Endothelial cell of hepatic sinusoid (primary cell): ENCODE data around the gene C1orf94.

ENCODE experiments used
- in situ Hi-C: cut with HindIII; loops from 2 replicates; pipeline ENCODE4 v1.10.0; 2017; ENCODE audit warnings: low sequenced_read_pairs

C1orf94 gene, protein sequence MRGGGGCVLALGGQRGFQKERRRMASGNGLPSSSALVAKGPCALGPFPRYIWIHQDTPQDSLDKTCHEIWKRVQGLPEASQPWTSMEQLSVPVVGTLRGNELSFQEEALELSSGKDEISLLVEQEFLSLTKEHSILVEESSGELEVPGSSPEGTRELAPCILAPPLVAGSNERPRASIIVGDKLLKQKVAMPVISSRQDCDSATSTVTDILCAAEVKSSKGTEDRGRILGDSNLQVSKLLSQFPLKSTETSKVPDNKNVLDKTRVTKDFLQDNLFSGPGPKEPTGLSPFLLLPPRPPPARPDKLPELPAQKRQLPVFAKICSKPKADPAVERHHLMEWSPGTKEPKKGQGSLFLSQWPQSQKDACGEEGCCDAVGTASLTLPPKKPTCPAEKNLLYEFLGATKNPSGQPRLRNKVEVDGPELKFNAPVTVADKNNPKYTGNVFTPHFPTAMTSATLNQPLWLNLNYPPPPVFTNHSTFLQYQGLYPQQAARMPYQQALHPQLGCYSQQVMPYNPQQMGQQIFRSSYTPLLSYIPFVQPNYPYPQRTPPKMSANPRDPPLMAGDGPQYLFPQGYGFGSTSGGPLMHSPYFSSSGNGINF

DNA sequence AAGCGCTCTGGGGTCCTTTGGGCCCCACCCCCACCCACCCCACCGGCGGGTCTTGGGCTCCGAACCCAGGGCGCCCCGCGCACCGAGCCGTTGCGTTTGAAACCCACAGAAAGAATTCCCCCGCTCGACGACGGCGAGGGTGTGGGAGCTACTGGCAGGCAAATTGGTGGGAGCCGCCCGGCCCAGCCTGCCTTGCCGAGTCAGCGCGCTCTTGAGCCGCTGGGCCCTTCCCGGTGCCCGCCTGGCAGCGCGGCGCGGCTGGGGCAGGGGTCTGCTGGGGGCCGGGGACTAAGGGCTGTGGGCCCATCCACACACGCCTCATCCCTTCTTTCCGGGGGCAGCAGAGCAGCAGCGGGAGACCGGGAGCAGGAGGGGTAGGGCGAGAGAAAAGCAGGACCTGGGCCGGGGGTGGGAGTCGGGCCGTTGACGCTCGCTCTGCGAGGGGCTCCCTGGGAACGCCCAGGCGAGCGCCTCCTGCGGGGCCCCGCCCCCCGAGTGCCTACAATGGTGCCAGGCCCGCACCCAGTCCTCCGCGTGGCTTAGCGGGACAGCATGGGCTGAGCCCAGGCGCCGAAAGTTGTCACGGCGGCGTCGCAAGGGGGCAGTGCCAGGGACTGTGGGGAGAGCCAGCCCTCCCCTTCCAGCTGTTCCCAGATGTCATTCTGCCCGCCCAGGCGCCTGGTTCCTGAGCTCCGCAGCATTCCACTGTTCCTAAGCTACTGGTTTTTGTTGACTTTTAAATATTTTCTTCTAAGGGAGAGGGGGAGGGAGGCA, at the start of gene C1orf94:
Gene C1orf94 (plus strand): TSS at position 78 of the 774 bp plus-strand sequence. CDS start 883 bp downstream, outside the sequence.
- in situ Hi-C loops: no loop called here

DNA sequence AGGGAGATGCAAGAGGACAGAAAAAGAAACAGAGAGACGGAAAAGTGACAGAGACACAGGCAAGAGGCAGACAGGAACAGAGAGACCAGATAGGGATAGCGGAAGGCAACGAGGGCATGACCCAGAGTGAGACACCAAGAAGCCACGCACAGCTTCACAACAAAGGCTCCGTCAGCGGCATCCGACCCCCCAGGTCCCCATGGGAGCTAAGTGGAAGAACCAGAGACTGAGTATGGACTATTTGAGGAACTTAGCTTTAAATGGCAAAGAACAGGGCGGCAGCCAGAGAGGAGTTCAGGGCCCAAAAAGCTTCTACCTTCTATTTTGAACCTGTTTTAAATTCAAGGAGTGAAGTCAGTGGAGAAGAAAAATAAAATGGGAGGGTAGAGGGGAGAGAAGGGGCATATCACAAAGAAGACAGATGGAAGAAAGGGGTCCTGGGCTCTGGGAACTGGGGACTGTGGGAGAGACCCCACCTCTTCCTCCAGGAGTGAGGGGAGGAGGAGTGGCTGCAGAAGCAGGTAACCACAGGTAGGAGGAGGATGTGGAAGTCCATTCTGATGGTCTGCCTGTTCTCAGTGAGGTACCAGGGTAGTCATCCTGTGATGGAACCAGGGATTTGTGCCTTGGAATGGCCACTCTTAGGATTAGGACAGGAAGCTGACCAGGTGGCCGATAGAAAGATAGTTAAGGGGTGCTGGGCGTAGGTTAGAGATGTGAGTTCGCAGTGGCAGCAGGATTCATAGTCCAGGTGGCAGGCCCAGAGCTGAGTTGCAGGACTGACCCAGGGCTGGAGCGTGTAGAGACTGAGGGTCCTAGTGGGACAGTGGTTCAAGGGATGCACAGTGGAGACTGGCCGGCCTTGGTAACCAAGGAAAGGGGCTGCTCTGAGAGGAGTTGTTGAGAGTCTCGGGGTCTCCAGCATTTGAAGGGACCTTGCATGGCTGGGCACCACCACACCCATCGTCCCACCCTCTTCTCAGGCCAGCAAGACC, 49.4 kb upstream of the C1orf94 start:
- in situ Hi-C loops: no loop called here

DNA sequence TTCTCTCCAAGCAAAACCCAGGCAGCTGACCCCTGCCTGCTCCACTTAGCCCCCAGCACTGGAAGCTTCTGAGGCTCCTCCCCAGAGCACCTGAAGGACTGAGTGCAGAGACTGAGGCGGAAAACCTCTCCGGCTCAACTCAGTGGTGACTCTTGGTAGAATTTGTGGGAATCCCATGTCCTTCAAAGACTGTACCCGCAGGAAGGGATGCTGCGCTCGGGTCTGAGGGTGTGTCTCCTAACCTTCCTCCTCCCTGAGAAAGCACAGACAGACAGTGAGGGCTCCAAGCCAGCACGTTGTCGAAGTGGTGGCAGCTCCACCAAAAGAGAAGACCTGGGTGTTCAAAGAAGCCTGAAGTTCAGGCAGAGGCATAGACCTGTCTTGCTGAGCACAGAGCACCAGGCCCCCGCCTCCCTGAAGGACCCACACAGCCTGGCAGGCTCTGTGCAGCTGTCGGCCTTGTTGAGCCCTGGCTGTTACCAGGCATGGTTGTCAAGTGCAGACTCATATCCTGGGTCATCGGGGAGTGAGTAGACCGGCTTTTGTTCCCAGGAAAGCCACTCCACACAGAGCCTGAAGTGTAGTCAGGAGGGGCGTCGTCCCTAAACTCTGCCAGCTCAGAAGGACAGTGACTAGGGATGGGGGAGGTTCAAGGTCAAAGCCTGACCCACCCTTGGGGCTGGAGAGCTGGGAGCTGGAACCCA, 48.4 kb upstream of the C1orf94 start:
- in situ Hi-C loops: no loop called here

DNA sequence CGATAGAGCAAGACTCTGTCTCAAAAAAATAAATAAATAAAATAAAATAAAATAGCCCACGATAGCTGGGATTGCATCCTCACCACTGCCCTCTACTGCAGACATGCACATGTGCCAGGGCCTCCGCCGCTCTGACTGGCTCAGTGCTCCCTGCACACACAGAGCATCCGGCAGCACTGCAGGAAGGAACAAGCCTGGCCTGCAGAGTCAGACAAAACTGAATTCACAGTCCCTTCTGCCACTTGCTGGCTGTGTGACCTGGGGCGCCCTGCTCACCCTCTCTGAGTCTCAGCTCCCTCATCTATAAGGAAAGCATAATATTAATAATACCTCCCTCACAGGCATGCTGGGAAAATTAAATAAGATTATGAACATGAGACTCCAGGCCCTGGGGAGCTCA, 47.1 kb upstream of the C1orf94 start:
- in situ Hi-C loops: no loop called here

DNA sequence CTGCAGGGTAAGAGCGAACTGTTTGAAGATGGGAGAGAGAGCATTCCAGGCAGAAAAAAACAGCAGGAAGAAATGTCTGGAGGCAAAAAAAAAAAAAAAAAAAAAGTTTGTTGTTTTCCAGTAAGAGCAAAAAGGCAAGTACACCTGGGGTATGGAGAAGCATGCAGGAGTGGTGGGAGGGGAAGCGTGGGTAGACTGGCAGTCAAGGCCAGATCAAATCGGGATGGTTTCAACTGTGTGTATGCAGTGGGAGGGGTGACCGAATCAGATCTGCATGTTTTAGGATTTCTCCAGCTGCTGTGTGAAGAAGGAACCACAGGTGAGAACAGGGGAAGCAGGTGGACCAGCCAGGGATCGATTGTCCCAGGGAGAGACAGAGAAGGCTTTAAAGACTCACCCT, 46.4 kb upstream of the C1orf94 start:
- in situ Hi-C loops: no loop called here

DNA sequence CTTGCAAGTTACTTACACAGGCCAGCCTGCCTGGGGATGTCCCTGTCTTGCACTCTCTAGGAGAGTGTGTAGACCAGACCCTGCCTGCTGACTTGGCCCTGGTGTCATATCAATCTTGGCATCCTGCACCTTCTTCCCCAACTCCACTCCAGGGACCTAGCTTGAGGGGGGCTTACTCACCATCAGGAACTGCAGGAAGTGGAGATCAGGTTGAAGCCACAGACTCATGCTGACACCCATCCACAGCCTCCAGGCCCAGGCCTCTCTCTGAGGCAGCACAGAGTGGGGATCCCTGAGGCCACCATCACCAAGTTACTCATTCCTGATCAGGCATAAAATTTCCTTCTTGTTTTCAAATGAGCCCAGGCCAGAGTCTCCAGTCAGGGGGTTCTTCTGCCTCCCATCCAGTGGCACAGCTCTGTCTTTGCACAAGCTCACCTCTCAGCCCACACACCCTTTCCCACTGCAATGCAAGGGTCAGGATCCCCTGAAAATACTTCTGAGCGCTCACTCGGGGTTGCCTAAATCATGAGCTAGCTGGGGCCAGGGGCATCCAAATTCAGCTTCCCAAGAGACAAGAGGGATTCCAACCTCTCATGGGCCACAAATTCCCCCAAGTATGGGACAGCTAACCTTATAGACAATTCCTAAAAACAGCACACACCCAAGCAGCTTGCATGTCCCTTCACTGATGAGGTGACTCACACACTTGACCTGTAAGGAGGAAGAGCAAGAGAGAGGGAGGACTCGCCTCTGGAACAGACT, 45.1 kb upstream of the C1orf94 start:
- in situ Hi-C loops: no loop called here

DNA sequence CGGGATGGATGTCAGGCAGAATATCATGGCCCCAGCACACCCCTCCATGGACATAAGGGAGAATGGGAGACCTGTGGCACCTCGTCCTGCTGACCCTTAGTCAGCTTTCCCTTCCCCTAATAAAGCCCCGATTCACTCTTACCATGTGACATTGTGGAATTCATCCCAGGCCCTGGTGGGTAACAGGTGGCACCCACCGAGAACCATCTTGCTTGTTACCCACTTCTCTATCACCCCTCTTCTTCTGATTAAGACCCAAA, 44.6 kb upstream of the C1orf94 start:
- in situ Hi-C loops: no loop called here

DNA sequence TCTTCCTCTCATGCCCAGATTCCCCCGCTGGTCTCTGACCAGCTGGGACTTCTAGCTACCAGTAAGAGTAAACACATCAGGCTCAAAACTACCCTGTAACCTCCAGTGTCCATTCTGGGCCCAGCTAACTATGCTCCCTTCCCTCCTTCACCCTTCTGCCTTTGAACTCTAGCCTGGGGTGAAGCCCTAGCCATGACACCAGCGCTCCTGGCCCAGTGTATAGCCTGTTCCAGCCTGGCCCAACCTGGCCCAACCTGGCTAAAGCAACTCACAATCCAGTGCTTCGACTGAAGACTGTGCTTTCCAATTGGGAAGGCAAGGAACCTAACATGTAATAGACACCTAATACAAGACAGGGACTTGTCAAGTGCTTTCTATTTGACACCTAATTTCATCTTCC, 39.3 kb upstream of the C1orf94 start:
- in situ Hi-C loops: no loop called here

DNA sequence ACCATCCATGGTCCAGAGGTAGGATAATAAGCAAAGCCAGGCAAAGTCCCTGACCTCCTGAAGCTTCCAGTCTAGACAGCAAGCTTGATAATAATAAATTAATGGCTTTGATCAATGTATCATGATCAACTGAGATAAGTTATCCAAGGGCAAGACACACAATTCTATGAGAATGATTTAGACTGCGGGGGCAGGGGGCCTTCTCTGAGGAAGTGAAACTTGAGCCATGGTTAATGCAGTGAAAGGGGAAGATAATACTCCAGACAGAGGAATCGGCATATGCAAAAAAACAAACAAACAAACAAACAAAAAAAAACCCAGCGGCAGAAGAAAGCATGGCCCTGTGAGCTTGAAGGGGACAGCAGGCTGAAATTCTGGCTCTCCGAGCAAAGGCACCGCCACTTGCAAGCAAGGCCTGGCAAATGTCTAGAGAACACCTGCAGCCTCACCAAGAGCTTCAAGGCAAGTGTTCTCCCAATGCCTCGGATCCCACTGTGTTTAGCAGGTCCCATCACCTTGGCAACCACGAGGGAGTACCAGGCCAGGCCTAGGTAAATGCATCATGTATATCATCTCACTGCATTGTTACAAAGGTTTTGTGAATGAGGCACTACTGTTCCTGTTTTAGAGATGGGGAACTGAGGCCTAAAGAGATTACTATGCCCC, 36.6 kb upstream of the C1orf94 start:
- in situ Hi-C loops: no loop called here

DNA sequence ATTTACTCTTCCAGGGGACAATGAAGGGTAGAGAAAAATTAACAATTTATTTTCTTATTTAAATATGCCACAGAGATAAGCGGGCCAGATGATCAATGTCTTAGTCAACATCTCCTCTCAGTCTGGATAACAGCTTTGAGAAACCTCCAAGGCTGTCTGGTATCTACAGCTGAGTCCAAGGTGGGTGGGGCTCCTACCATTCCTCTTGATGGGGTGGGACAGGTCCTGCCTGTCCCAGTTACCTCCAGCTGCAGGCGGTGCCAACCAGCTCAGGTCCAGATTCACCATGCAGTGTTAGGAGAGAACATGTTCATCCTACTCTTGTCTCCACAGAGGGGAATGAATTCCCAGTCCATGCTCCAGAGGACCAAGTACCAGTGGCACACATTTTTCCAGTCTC, 32.7 kb upstream of the C1orf94 start:
- in situ Hi-C loops: no loop called here

DNA sequence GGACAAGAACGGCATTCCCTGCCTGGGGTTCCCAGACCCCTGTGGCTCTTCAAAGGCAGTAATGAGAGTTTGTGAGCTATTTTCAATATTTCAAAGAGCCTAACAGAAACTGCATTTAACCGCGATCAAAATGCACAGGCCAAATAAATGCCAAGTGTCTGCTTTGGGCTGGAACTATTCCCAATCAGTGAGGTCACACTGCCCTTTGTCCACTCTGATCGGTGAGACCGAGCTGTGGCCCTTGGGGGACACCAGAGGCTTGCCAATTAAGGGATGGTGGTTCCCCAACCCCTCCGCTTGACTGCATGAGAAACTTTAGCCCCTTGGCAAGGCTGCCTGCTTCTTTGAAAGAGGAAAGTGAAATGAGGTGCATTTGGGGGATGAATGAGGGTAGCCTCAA, 31.9 kb upstream of the C1orf94 start:
- in situ Hi-C loops: no loop called here

DNA sequence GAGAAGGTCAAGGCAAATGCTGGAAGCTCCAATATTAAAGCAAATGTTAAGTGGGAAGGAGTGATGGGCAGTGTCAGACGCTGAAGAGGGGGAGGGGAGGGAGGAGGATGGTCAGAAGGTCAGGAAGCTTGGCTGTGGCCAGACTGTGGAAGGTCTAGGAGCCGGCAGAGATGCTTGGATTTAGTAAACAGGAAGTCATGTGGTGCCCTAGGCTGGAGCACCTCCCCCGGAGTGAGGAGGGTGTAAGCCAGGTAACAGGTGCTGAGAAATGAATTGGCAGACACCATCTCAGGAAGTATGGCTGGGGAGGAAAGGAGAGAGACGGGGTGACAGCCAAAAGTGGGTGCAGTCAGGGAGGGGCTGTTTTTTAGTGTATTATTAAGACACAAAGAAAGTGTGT, 29.4 kb upstream of the C1orf94 start:
- in situ Hi-C loops: no loop called here

DNA sequence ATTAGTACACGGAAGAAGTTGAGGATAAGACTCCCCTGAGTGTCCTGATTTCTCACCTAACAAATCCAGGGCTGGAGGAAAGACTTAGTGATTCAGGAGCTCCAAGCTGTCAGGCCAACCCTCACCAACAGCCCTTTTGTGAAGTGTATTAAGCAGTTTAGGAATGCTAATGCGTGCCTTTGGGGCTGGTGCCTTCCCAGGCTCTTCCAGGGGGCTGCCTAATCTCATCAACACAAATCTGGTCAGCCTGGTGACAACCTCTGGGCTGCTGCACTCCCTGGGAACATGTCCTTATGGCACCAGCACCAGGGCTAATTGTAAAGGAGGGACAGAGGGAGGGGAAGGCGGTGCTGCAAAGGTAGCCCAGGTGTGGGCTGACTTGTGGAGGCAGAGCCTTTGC, 27.2 kb upstream of the C1orf94 start:
- in situ Hi-C loops: no loop called here

DNA sequence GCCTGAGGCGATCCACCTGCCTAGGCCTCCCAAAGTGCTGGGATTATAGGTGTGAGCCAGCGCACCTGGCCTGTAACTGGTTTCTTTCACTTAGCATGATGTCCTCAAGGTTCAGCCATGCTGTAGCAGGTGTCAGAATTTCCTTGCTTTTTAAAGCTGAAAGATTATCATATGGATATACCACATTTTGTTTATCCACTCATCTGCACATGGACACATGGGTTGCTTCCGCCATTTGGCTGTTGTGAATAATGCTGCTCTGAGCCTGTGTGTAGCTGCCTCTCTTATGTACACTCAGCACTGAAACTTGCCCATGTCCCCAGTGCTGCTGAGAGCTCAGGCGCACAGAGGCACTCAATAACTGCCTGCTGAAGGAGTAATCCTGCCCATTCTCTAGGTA, 23.5 kb upstream of the C1orf94 start:
- in situ Hi-C loops: no loop called here

DNA sequence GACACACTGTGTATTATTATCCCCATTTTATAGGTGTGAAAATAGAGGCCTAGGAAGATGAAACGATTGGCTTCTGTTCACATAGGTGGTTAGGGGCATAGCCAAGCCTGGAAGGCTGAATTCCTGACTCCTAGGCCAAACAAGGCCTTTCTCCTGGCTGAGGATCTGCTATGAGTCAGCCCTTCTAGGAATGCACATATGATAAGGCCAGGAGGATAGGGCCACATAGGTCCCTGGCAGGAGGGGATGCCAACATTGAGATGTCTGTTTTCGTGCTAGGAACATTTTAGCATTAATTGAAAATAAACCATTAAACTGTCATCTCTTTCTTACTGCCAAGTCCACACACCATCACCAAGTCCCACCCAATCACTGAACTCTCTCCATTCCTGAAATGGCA, 20.8 kb upstream of the C1orf94 start:
- in situ Hi-C loops: no loop called here

DNA sequence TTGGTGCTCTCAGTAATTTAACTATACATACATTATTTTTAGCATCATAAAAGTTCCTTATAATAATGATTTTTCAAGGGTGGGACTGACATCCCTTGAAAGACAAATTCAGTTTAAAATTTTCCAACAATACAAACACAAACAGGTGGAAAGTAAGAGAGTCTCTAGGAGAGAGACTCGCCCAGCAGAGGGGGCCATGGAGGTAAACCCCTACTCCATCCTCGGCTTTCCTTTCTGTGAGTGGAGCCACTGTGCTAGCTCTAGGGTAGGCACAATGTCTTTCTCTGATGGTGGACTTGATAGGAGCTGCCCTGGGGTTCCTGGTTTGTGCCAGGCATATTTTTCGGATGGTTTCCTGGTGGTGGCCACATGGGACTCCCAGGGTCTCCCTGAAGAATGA, 20.0 kb upstream of the C1orf94 start:
- in situ Hi-C loops: no loop called here

DNA sequence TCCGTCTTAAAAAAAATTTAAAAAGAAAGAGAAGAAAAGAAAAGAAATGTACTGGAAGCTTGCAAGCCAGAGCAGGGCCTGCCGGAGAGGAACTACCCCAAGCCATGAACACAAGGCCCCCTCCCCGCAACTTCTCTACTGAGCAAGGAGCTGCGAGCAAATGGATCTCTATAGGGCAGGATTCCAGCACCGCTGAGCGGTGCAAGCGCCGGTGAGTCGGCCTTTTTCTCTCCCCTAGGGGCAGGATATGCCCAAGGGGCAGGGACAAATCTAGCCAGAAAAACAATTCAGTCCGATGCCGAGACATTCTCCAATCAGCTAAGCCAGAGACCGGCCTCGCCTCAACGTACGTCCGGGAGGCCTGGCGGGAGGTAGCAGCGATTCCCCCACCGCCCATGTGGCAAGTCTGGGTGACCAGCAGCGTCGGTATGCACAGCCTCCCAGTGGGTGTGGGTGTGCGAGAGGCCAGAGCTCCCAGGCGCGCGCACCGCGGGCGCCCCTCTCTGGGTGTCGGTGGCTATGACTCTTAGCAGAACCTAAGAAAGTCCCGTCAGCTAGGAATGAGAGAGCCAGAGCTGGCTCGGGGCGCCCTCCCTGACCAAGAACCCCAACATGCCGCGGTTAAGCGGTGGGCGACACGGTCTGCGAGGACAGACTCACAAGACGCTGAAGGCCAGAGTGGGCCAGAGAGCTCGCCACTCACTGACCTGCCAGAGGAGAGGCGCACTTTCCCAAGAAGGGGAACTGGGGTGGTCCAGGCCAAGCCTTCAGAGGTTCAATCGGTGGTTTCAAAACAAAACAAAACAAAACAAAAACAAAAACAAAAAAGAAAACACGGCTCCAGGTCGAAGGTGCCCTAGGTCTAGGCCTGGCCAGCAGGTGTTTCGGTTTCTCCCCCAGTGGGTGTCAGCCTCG, 13.6 kb upstream of the C1orf94 start:
- in situ Hi-C loops: no loop called here
